ENCODE results near the gene THSD7A.

THSD7A gene

GRCh38 chr7:11355399-11356005 lies 476.5 kb downstream of the THSD7A start:
- no peak for TF ChIP-seq CTCF (IDR thresholded peaks at IDR 0.05; ENCODE audit: low read depth, low read length)
- DNase-seq (ENCODE audit: extremely low read depth, low read depth): no peak

- no peak for DNase-seq (ENCODE audit: extremely low read depth, low read depth)
- no peak for TF ChIP-seq CTCF (IDR thresholded peaks at IDR 0.05; ENCODE audit: low read depth, low read length)
These were observed 485.7 kb downstream of the THSD7A start for GRCh38 chr7:11346302-11346701.

- no peak for DNase-seq (ENCODE audit: extremely low read depth, low read depth)
- no peak for TF ChIP-seq CTCF (IDR thresholded peaks at IDR 0.05; ENCODE audit: low read depth, low read length)
These were observed 486.4 kb downstream of the THSD7A start for GRCh38 chr7:11345621-11346020.

- peak; percentile 59 for TF ChIP-seq CTCF (IDR thresholded peaks at IDR 0.05; ENCODE audit: low read depth, low read length)
- DNase-seq (ENCODE audit: extremely low read depth, low read depth): no peak
These were observed 488.1 kb downstream of the THSD7A start for GRCh38 chr7:11343818-11344413.

- TF ChIP-seq CTCF (IDR thresholded peaks at IDR 0.05; ENCODE audit: low read depth, low read length): no peak
- DNase-seq (ENCODE audit: extremely low read depth, low read depth): no peak
These were observed 488.9 kb downstream of the THSD7A start for GRCh38 chr7:11343136-11343535.

- peak; percentile 44 for TF ChIP-seq CTCF (IDR thresholded peaks at IDR 0.05; ENCODE audit: low read depth, low read length)
- DNase-seq (ENCODE audit: extremely low read depth, low read depth): no peak
These were observed 490.6 kb downstream of the THSD7A start for GRCh38 chr7:11341285-11341944.

- TF ChIP-seq CTCF (IDR thresholded peaks at IDR 0.05; ENCODE audit: low read depth, low read length): no peak
- no peak for DNase-seq (ENCODE audit: extremely low read depth, low read depth)
These were observed 495.6 kb downstream of the THSD7A start for GRCh38 chr7:11336432-11336831.
